PFSK-1 (cell line): ENCODE data around the gene WFDC8.

Experiments
- POLR2AphosphoS5 ChIP-seq: IDR thresholded peaks from 2 replicates; pipeline ENCODE4 v1.6.1; 2012; ENCODE audit warnings: low read depth, mild to moderate bottlenecking, control low read depth, low read length, moderate library complexity
- SIN3A ChIP-seq: IDR thresholded peaks from 2 replicates; pipeline ENCODE4 v1.6.1; 2012; ENCODE audit warnings: mild to moderate bottlenecking, low read length, moderate library complexity, borderline replicate concordance; ENCODE audit not compliant: insufficient read depth
- TAF1 ChIP-seq: IDR thresholded peaks from 2 replicates; pipeline ENCODE4 v1.6.1; 2012; ENCODE audit warnings: low read length, control low read depth, borderline replicate concordance; ENCODE audit not compliant: insufficient read depth
- TF ChIP-seq, protein P1 (sequence below), 2 experiments: IDR thresholded peaks; 2 replicates each; pipeline versions ENCODE4 v1.6.1 to v1.8.0; 2011 to 2012; ENCODE audit warnings: low read depth in 2 of 2, low read length in 2 of 2, control low read depth in 1 of 2, inconsistent platforms in 1 of 2, mild to moderate bottlenecking in 1 of 2, moderate library complexity in 1 of 2; ENCODE audit not compliant: insufficient read depth in 1 of 2

DNA sequence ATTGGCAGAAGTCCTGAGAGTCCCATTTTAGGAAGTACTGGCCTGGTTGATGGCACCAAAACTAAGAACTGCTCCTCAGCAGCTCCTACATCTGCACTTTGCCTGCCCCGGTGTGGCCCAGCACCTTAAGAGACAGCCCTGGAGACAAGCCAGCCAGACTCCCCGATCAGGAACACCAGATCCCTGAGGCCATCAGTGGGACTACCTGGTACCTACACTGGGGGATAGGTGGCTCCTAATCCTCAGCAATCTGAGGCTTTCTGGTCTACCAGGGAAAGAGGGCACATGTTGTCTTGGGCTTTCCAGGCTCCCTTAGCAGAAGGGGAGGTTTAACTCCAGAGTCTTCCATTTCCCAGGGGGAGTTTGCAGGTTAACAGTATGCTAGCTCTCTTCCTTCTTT, 39.7 kb downstream of the WFDC8 start, which contains the start of gene WFDC6:
- TF ChIP-seq, protein P1, sequence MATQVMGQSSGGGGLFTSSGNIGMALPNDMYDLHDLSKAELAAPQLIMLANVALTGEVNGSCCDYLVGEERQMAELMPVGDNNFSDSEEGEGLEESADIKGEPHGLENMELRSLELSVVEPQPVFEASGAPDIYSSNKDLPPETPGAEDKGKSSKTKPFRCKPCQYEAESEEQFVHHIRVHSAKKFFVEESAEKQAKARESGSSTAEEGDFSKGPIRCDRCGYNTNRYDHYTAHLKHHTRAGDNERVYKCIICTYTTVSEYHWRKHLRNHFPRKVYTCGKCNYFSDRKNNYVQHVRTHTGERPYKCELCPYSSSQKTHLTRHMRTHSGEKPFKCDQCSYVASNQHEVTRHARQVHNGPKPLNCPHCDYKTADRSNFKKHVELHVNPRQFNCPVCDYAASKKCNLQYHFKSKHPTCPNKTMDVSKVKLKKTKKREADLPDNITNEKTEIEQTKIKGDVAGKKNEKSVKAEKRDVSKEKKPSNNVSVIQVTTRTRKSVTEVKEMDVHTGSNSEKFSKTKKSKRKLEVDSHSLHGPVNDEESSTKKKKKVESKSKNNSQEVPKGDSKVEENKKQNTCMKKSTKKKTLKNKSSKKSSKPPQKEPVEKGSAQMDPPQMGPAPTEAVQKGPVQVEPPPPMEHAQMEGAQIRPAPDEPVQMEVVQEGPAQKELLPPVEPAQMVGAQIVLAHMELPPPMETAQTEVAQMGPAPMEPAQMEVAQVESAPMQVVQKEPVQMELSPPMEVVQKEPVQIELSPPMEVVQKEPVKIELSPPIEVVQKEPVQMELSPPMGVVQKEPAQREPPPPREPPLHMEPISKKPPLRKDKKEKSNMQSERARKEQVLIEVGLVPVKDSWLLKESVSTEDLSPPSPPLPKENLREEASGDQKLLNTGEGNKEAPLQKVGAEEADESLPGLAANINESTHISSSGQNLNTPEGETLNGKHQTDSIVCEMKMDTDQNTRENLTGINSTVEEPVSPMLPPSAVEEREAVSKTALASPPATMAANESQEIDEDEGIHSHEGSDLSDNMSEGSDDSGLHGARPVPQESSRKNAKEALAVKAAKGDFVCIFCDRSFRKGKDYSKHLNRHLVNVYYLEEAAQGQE (IDR thresholded peaks at IDR 0.05; ENCODE audit: insufficient read depth in 1 of 2, low read depth in 2 of 2, low read length in 2 of 2) = no peak
- TF ChIP-seq POLR2AphosphoS5 (no peak), TAF1 (no peak), SIN3A (no peak)
